Ascending aorta (tissue), 2 donors: ENCODE results near the gene MIEN1. TPM values are rescaled to one million over a fixed set of nuclear protein-coding genes. Genes with fewer than 3 reads are reported as not detected.

Experiments used
- DNase-seq, 2 donors: peaks; one replicate each; pipeline ENCODE4 v3.0.0-alpha.2; 2019; ENCODE audit warnings: low spot score in 2 of 2
- H3K27ac ChIP-seq, 2 donors: fragments of 200-600 bp; sonication (generic); one replicate each; pipeline ENCODE4 v1.5.1; 2016 to 2017; ENCODE audit warnings: mild to moderate bottlenecking in 1 of 2
- H3K27me3 ChIP-seq: fragments of 200-600 bp; sonication (generic); one replicate; pipeline ENCODE4 v1.5.1; 2017
- H3K36me3 ChIP-seq, 2 donors: fragments of 200-600 bp; sonication (generic); one replicate each; pipeline ENCODE4 v1.5.1; 2016
- H3K4me1 ChIP-seq, 2 donors: fragments of 200-600 bp; sonication (generic); one replicate each; pipeline ENCODE4 v1.5.1; 2016 to 2017; ENCODE audit warnings: mild to moderate bottlenecking in 1 of 2
- H3K4me3 ChIP-seq, 2 donors: fragments of 200-600 bp; sonication (generic); one replicate each; pipeline ENCODE4 v1.5.1; 2016 to 2017; ENCODE audit warnings: mild to moderate bottlenecking in 1 of 2
- H3K9me3 ChIP-seq, 2 donors: fragments of 200-600 bp; sonication (generic); one replicate each; pipeline ENCODE4 v1.5.1; 2016
- CTCF ChIP-seq, 3 experiments: fragments of 200-600 bp in 2 of 3; fragments of 450-650 bp in 1 of 3; sonication (generic) in 2 of 3; IDR thresholded peaks; one replicate each; pipeline ENCODE4 v1.5.1; 2016 to 2019; ENCODE audit warnings: antibody characterized with exemption in 3 of 3, mild to moderate bottlenecking in 1 of 3, moderate library complexity in 1 of 3
- intact Hi-C: fragments of 100-400 bp; cut with DNase I; formaldehyde crosslinking; loops from one replicate; pipeline ENCODE4 v1.15.1; 2023
- total RNA-seq: library from RNA; depleted of rRNA; stranded (reverse); fragments of >200 nt; gene quantifications from one replicate; pipeline ENCODE4 v1.1.0, GENCODE V29; 2016

MIEN1 gene
- total RNA-seq, 1 donor from 2014 or later = 64.2 TPM

DNA sequence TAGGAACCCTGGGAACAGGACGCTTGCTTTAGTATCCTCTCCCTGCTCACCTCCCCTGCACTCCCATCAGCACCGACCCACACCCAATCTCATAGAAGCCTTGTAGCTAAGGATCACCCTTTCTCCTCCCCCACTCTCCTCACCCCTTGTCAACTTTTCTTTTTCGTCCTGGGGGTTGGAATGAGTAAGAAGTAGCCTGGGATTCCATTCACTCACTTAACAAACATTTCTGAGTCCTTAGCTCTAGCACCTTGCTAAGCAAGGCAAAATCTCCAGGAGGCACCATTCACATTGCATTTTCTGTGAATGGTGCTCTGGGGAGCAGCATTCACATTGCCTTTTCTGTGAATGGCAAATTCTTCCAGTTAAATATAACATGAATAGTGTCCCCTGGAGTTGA, 41.4 kb downstream of the MIEN1 start:
- Histone ChIP-seq H3K36me3 (peaks cover 6 to 9% of the 10 kb centered on the region in 2 donors), H3K27ac (peak overlapping the region in 1 of 2 donors; percentile 92), H3K27me3 (no peaks in the 10 kb centered on the region), H3K4me3 (peak overlapping the region; percentile 50 to 79), H3K4me1 (peaks cover 0 to 13% of the 10 kb centered on the region in 2 donors), H3K9me3 (no peaks in the 10 kb centered on the region)
- no peak for TF ChIP-seq CTCF (IDR thresholded peaks at IDR 0.05)
- no peak for DNase-seq
- intact Hi-C loops = loop anchor here (1.0 kb wide), 3 partner anchors 11 to 65 kb away; partner anchors contain the start of gene ERBB2

- H3K4me1 ChIP-seq = peaks cover 0 to 13% of the 10 kb centered on the region in 2 donors
- no peaks in the 10 kb centered on the region for H3K27me3 ChIP-seq
- H3K9me3 ChIP-seq = no peaks in the 10 kb centered on the region
- H3K27ac ChIP-seq = peak overlapping the region; percentile 92 to 95
- intact Hi-C loops = loop anchor here (1.0 kb wide), 3 partner anchors 10 to 66 kb away; partner anchors contain the start of gene ERBB2
- no peak for DNase-seq
- peaks cover 9 to 12% of the 10 kb centered on the region in 2 donors for H3K36me3 ChIP-seq
- peak overlapping the region; percentile 50 to 79 for H3K4me3 ChIP-seq
- TF ChIP-seq CTCF (IDR thresholded peaks at IDR 0.05) = no peak
Measured at GRCh38 chr17:39688475-39688835, 41.9 kb downstream of the MIEN1 start.

- Histone ChIP-seq H3K4me1 (peaks cover 0 to 13% of the 10 kb centered on the region in 2 donors), H3K4me3 (peak within 1 kb of the TSS; percentile 50 to 79), H3K27ac (peak within 1 kb of the TSS; percentile 92 to 95), H3K9me3 (no peaks in the 10 kb centered on the region), H3K27me3 (no peaks in the 10 kb centered on the region), H3K36me3 (peaks cover 10 to 18% of the 10 kb centered on the region in 2 donors)
- DNase-seq = peak; percentile 60 to 93
- no peak for TF ChIP-seq CTCF (IDR thresholded peaks at IDR 0.05)
- intact Hi-C loops = loop anchor here (1.0 kb wide), 4 partner anchors 10 to 66 kb away; partner anchors contain the start of genes ERBB2 and MIEN1
Measured at GRCh38 chr17:39687546-39688474, 42.5 kb downstream of the MIEN1 start, which contains the start of gene PGAP3. PGAP3 (minus strand) TSS chr17:39688057; CDS start chr17:39688014, 43 bp downstream.

GRCh38 chr17:39687101-39687545, 43.2 kb downstream of the MIEN1 start:
- DNase-seq = no peak
- no peaks in the 10 kb centered on the region for H3K9me3 ChIP-seq
- TF ChIP-seq CTCF (IDR thresholded peaks at IDR 0.05) = no peak
- no peaks in the 10 kb centered on the region for H3K27me3 ChIP-seq
- H3K36me3 ChIP-seq = peaks cover 10 to 18% of the 10 kb centered on the region in 2 donors
- peak overlapping the region; percentile 92 to 95 for H3K27ac ChIP-seq
- intact Hi-C loops = loop anchor here (1.0 kb wide), 1 partner anchor 43 kb away; the partner anchor contains the start of gene MIEN1
- H3K4me3 ChIP-seq = peak overlapping the region; percentile 50 to 79
- peaks cover 0 to 13% of the 10 kb centered on the region in 2 donors for H3K4me1 ChIP-seq

- no peaks in the 10 kb centered on the region for H3K27me3 ChIP-seq
- no peak overlapping the region for H3K27ac ChIP-seq
- no peak for DNase-seq
- peaks cover 10 to 21% of the 10 kb centered on the region in 2 donors for H3K36me3 ChIP-seq
- H3K4me3 ChIP-seq = no peak overlapping the region
- H3K4me1 ChIP-seq = peaks cover 0 to 13% of the 10 kb centered on the region in 2 donors
- intact Hi-C loops = no loop called here
- no peak for TF ChIP-seq CTCF (IDR thresholded peaks at IDR 0.05)
- no peaks in the 10 kb centered on the region for H3K9me3 ChIP-seq
Measured at GRCh38 chr17:39684369-39685192, 45.8 kb downstream of the MIEN1 start.
